Neural progenitor cell (in vitro differentiated cells): ENCODE data around the gene STK36. TPM values are rescaled to one million over a fixed set of nuclear protein-coding genes. Genes with fewer than 3 reads are reported as not detected.

Source experiments
- DNase-seq: peaks from one replicate; pipeline ENCODE4 v3.0.0-alpha.2; 2016; ENCODE audit warnings: low spot score
- H2AFZ ChIP-seq: fragments of 200-600 bp; sonication (generic); replicated peaks from 2 replicates; pipeline ENCODE4 v1.6.1; 2016; ENCODE audit warnings: antibody characterized with exemption
- H3F3A ChIP-seq: fragments of 200-600 bp; sonication (generic); 2 replicates; pipeline ENCODE4 v1.6.1; 2016; ENCODE audit warnings: antibody characterized with exemption, low read depth
- H3K27ac ChIP-seq: fragments of 200-600 bp; sonication (generic); 2 replicates; pipeline ENCODE4 v1.5.1; 2016; ENCODE audit warnings: mild to moderate bottlenecking
- H3K27me3 ChIP-seq: fragments of 200-600 bp; sonication (generic); 2 replicates; pipeline ENCODE4 v1.6.1; 2016; ENCODE audit warnings: mild to moderate bottlenecking, moderate library complexity
- H3K36me3 ChIP-seq: fragments of 200-600 bp; sonication (generic); 2 replicates; pipeline ENCODE4 v1.5.1; 2016
- H3K4me1 ChIP-seq: fragments of 200-600 bp; sonication (generic); 2 replicates; pipeline ENCODE4 v1.6.1; 2016; ENCODE audit warnings: mixed run types
- H3K4me2 ChIP-seq: fragments of 200-600 bp; sonication (generic); 2 replicates; pipeline ENCODE4 v1.6.1; 2016
- H3K4me3 ChIP-seq: fragments of 200-600 bp; sonication (generic); 2 replicates; pipeline ENCODE4 v1.5.1; 2016
- H3K79me2 ChIP-seq: fragments of 200-600 bp; sonication (generic); 2 replicates; pipeline ENCODE4 v1.6.1; 2016; ENCODE audit warnings: low read depth
- H3K9ac ChIP-seq: fragments of 200-600 bp; sonication (generic); 2 replicates; pipeline ENCODE4 v1.6.1; 2016
- H3K9me3 ChIP-seq: fragments of 200-600 bp; sonication (generic); 2 replicates; pipeline ENCODE4 v1.5.1; 2016; ENCODE audit warnings: low read depth
- H4K20me1 ChIP-seq: fragments of 200-600 bp; sonication (generic); 2 replicates; pipeline ENCODE4 v1.6.1; 2016; ENCODE audit warnings: low read depth
- H3K27ac Mint-ChIP-seq: 3 replicates; pipeline ENCODE4 v1.8.0; 2021; ENCODE audit warnings: mixed read lengths
- H3K27me3 Mint-ChIP-seq: 2 replicates; pipeline ENCODE4 v1.8.0; 2022; ENCODE audit warnings: low read depth, mild to moderate bottlenecking, inconsistent platforms, moderate library complexity, mixed read lengths; ENCODE audit not compliant: insufficient read depth
- H3K36me3 Mint-ChIP-seq: 3 replicates; pipeline ENCODE4 v1.8.0; 2021; ENCODE audit warnings: mixed read lengths
- H3K4me1 Mint-ChIP-seq: 3 replicates; pipeline ENCODE4 v1.8.0; 2021; ENCODE audit warnings: mixed read lengths
- H3K4me3 Mint-ChIP-seq: 3 replicates; pipeline ENCODE4 v1.8.0; 2021; ENCODE audit warnings: mild to moderate bottlenecking, moderate library complexity, mixed read lengths
- H3K9me3 Mint-ChIP-seq: 3 replicates; pipeline ENCODE4 v1.8.0; 2020; ENCODE audit warnings: mixed read lengths
- EZH2 ChIP-seq: fragments of 200-600 bp; sonication (generic); IDR thresholded peaks from 2 replicates; pipeline ENCODE4 v1.6.1; 2017; ENCODE audit warnings: antibody characterized with exemption, mild to moderate bottlenecking, moderate library complexity
- EZH2phosphoT487 ChIP-seq: fragments of 200-600 bp; sonication (generic); IDR thresholded peaks from 2 replicates; pipeline ENCODE4 v1.6.1; 2017; ENCODE audit warnings: antibody characterized with exemption
- total RNA-seq: library from RNA; depleted of rRNA; stranded (reverse); fragments of >200 nt; gene quantifications from 2 replicates; pipeline ENCODE4 v1.2.3, GENCODE V29; 2015; ENCODE audit warnings: low replicate concordance
- TF ChIP-seq, protein P1 (sequence below): fragments of 200-600 bp; sonication (generic); IDR thresholded peaks from 2 replicates; pipeline ENCODE4 v1.5.1; 2017; ENCODE audit warnings: antibody characterized with exemption, mild to moderate bottlenecking

The STK36 gene
- total RNA-seq, 1 donor from 2014 or later: 61.4 TPM

DNA sequence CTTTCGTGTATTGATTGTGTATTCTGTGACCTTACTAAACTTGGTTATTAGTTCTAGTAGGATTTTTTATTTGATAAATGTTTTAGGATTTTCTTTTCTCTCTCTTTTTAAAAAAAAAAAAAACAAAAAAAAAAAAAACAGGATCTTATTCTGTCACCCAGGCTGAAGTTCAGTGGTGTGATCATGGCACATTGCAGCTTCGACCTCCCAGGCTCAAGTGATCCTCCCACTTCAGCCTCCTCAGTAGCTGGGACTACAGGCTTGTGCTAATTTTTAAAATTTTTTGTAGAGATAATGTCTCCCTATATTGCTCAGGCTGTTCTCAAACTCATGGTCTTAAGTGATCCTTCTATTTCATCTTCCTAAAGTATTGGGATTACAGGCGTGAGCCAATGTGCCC lies 57.8 kb downstream of the STK36 start:
- TF ChIP-seq, protein P1, sequence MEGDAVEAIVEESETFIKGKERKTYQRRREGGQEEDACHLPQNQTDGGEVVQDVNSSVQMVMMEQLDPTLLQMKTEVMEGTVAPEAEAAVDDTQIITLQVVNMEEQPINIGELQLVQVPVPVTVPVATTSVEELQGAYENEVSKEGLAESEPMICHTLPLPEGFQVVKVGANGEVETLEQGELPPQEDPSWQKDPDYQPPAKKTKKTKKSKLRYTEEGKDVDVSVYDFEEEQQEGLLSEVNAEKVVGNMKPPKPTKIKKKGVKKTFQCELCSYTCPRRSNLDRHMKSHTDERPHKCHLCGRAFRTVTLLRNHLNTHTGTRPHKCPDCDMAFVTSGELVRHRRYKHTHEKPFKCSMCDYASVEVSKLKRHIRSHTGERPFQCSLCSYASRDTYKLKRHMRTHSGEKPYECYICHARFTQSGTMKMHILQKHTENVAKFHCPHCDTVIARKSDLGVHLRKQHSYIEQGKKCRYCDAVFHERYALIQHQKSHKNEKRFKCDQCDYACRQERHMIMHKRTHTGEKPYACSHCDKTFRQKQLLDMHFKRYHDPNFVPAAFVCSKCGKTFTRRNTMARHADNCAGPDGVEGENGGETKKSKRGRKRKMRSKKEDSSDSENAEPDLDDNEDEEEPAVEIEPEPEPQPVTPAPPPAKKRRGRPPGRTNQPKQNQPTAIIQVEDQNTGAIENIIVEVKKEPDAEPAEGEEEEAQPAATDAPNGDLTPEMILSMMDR: no peak
- TF ChIP-seq EZH2phosphoT487: no peak
- no peak for TF ChIP-seq EZH2
- H3K36me3 ChIP-seq: peaks cover 5% of the 10 kb centered on the region
- Mint-ChIP-seq H3K9me3 (peaks cover 24% of the 10 kb centered on the region), H3K27ac (no peak overlapping the region), H3K27me3 (no peaks in the 10 kb centered on the region), H3K4me3 (no peak overlapping the region), H3K4me1 (peaks cover 12% of the 10 kb centered on the region), H3K36me3 (peaks cover 39% of the 10 kb centered on the region)
- H3K4me2 ChIP-seq: no peak overlapping the region
- no peak for DNase-seq
- no peak overlapping the region for H3K27ac ChIP-seq
- no peaks in the 10 kb centered on the region for H3K27me3 ChIP-seq
- H3K9me3 ChIP-seq: peaks cover 17% of the 10 kb centered on the region
- peaks cover 24% of the 10 kb centered on the region for H4K20me1 ChIP-seq
- no peak overlapping the region for H3K9ac ChIP-seq
- no peak overlapping the region for H2AFZ ChIP-seq
- no peaks in the 10 kb centered on the region for H3K4me1 ChIP-seq
- no peak overlapping the region for H3K4me3 ChIP-seq
- peaks cover 79% of the 10 kb centered on the region for H3K79me2 ChIP-seq
- H3F3A ChIP-seq: no peaks in the 10 kb centered on the region

DNA sequence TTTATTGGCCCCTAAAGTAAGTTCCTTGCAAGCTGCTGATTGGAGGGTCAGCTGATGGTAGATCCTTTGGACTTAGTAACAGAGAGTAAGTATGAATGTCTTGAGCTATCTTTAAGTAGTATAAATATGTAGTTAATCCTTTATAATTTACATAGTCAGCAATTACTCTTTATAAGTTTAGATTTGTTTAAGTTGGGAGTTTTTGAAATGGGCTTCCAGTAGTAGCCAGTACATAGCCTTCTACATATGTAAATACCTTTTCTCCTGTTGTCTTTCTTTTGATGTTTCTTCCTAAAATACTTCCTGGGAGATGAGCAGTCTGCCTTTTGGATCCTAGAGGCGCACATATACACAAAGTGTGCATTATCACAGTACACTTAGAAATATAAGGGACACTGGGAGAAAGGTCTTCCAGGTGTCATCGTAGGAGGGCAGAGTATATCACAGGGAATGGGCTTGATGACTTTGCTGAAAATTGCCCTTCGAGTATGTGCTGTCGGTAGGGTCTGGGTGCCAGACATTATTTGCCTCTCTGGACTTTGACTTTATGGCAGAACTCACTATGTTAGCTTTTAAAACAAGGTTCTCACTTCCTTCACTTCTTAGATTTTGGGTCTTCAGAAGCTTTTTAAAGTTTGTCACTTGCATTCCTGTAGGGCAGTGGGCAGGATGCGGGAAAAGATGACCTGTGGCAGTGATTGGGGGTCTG lies 60.3 kb downstream of the STK36 start:
- H2AFZ ChIP-seq: no peak overlapping the region
- Mint-ChIP-seq H3K4me3 (no peak overlapping the region), H3K27me3 (no peaks in the 10 kb centered on the region)

DNA sequence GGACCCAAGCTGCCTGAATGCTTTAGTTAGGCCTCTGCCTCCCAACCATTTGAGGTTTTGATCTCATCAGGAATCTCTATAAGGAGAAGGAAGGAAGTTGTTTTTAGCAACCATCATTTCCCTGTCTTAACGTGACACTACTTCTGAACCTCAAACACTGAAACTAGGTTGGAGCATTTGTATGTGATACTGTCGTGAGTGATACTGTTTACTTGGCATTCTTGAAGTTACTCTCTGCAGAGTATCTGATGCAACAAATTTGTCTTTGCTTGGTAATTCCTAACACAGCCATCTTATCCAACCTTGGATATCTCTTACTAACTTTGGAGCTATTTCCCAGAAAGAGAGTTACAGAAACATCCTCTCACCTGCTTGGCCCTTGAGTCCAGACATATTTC lies 60.9 kb downstream of the STK36 start:
- Histone ChIP-seq H3K4me1 (no peaks in the 10 kb centered on the region), H3K4me2 (no peak overlapping the region), H3K4me3 (no peak overlapping the region), H3K27me3 (no peaks in the 10 kb centered on the region), H3F3A (no peaks in the 10 kb centered on the region), H4K20me1 (peaks cover 47% of the 10 kb centered on the region), H3K27ac (no peak overlapping the region), H3K36me3 (peaks cover 1% of the 10 kb centered on the region), H3K79me2 (peaks cover 55% of the 10 kb centered on the region), H2AFZ (no peak overlapping the region), H3K9me3 (no peaks in the 10 kb centered on the region), H3K9ac (no peak overlapping the region)
- Mint-ChIP-seq H3K27me3 (no peaks in the 10 kb centered on the region), H3K27ac (no peak overlapping the region), H3K4me3 (no peak overlapping the region), H3K36me3 (peaks cover 29% of the 10 kb centered on the region), H3K4me1 (peaks cover 12% of the 10 kb centered on the region), H3K9me3 (peaks cover 2% of the 10 kb centered on the region)
- no peak for DNase-seq
- TF ChIP-seq EZH2phosphoT487: no peak

More for the DNA sequence above, 60.3 kb downstream of the STK36 start:
- no peak overlapping the region for H3K4me2 ChIP-seq
- DNase-seq: no peak
- H3K4me3 ChIP-seq: no peak overlapping the region
- peaks cover 29% of the 10 kb centered on the region for H3K36me3 Mint-ChIP-seq
- H3K9ac ChIP-seq: no peak overlapping the region
- peaks cover 3% of the 10 kb centered on the region for H3K9me3 Mint-ChIP-seq
- TF ChIP-seq, protein P1: no peak
- TF ChIP-seq EZH2 (no peak), EZH2phosphoT487 (no peak)
- peaks cover 60% of the 10 kb centered on the region for H3K79me2 ChIP-seq
- peaks cover 4% of the 10 kb centered on the region for H3K36me3 ChIP-seq
- H3K4me1 Mint-ChIP-seq: peaks cover 12% of the 10 kb centered on the region
- no peak overlapping the region for H3K27ac Mint-ChIP-seq
- H3K27me3 ChIP-seq: no peaks in the 10 kb centered on the region
- no peaks in the 10 kb centered on the region for H3F3A ChIP-seq
- peaks cover under 1% of the 10 kb centered on the region for H3K9me3 ChIP-seq
- no peaks in the 10 kb centered on the region for H3K4me1 ChIP-seq
- H4K20me1 ChIP-seq: peaks cover 45% of the 10 kb centered on the region
- H3K27ac ChIP-seq: no peak overlapping the region
